ENCODE data around the gene ANXA9. TPM values are rescaled to one million over a fixed set of nuclear protein-coding genes. Genes with fewer than 3 reads are reported as not detected.
A peak's percentile ranks its signal among the peaks of the same experiment; 100 is the strongest.

The ANXA9 gene
- total and polyA plus RNA-seq, 2 experiments from 2014 or later, result 1.4 to 2.2 TPM

DNA sequence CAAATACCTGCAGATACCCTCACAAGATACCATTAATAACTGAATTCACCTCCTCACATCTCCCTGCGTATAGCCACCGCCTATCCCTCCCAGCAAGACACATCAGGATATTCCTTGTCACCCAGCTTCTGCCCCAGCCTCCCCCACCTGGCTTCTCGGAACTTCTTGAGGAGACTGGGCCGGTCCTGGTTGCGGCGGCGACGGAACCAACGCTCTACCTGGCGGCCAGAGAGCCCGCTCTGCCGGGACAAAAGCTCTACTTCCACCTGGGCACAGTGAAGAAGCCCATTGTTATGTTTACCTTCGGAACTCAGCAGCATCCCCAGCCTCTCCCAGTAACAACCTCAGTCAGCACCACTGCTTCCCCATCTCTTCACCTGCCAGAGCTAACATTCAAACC, 14.2 kb upstream of the ANXA9 start:
- H3K9me3 Mint-ChIP-seq, result no peaks in the 10 kb centered on the region; the same call in 2 of the 3 replicates
- no peak overlapping the region for H3K27ac ChIP-seq (ENCODE audit: low read depth)
- peaks cover 37% of the 10 kb centered on the region for H3K4me1 Mint-ChIP-seq
- no peak overlapping the region for H2AFZ ChIP-seq
- peaks cover 30% of the 10 kb centered on the region for H3K4me1 ChIP-seq (ENCODE audit: insufficient read depth)
- H3F3A ChIP-seq (replicated peaks; ENCODE audit: low read depth), result peaks cover 29% of the 10 kb centered on the region
- no peak for ATAC-seq
- H4K20me1 ChIP-seq (replicated peaks; ENCODE audit: insufficient read depth), result peaks cover 29% of the 10 kb centered on the region
- H3K4me3 Mint-ChIP-seq, result no peak overlapping the region
- H3K27ac Mint-ChIP-seq, result peak overlapping the region; percentile 45; the same call in 1 of the 2 replicates
- H3K79me2 ChIP-seq (replicated peaks; ENCODE audit: insufficient read depth), result peaks cover 47% of the 10 kb centered on the region
- H3K36me3 ChIP-seq (ENCODE audit: insufficient read depth), result peaks cover 46% of the 10 kb centered on the region
- TF ChIP-seq, protein P1, sequence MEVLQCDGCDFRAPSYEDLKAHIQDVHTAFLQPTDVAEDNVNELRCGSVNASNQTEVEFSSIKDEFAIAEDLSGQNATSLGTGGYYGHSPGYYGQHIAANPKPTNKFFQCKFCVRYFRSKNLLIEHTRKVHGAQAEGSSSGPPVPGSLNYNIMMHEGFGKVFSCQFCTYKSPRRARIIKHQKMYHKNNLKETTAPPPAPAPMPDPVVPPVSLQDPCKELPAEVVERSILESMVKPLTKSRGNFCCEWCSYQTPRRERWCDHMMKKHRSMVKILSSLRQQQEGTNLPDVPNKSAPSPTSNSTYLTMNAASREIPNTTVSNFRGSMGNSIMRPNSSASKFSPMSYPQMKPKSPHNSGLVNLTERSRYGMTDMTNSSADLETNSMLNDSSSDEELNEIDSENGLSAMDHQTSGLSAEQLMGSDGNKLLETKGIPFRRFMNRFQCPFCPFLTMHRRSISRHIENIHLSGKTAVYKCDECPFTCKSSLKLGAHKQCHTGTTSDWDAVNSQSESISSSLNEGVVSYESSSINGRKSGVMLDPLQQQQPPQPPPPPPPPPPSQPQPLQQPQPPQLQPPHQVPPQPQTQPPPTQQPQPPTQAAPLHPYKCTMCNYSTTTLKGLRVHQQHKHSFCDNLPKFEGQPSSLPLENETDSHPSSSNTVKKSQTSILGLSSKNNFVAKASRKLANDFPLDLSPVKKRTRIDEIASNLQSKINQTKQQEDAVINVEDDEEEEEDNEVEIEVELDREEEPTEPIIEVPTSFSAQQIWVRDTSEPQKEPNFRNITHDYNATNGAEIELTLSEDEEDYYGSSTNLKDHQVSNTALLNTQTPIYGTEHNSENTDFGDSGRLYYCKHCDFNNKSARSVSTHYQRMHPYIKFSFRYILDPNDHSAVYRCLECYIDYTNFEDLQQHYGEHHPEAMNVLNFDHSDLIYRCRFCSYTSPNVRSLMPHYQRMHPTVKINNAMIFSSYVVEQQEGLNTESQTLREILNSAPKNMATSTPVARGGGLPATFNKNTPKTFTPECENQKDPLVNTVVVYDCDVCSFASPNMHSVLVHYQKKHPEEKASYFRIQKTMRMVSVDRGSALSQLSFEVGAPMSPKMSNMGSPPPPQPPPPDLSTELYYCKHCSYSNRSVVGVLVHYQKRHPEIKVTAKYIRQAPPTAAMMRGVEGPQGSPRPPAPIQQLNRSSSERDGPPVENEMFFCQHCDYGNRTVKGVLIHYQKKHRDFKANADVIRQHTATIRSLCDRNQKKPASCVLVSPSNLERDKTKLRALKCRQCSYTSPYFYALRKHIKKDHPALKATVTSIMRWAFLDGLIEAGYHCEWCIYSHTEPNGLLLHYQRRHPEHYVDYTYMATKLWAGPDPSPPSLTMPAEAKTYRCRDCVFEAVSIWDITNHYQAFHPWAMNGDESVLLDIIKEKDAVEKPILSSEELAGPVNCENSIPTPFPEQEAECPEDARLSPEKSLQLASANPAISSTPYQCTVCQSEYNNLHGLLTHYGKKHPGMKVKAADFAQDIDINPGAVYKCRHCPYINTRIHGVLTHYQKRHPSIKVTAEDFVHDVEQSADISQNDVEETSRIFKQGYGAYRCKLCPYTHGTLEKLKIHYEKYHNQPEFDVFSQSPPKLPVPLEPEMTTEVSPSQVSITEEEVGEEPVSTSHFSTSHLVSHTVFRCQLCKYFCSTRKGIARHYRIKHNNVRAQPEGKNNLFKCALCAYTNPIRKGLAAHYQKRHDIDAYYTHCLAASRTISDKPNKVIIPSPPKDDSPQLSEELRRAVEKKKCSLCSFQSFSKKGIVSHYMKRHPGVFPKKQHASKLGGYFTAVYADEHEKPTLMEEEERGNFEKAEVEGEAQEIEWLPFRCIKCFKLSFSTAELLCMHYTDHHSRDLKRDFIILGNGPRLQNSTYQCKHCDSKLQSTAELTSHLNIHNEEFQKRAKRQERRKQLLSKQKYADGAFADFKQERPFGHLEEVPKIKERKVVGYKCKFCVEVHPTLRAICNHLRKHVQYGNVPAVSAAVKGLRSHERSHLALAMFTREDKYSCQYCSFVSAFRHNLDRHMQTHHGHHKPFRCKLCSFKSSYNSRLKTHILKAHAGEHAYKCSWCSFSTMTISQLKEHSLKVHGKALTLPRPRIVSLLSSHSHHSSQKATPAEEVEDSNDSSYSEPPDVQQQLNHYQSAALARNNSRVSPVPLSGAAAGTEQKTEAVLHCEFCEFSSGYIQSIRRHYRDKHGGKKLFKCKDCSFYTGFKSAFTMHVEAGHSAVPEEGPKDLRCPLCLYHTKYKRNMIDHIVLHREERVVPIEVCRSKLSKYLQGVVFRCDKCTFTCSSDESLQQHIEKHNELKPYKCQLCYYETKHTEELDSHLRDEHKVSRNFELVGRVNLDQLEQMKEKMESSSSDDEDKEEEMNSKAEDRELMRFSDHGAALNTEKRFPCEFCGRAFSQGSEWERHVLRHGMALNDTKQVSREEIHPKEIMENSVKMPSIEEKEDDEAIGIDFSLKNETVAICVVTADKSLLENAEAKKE (CRISPR knock-in tag; IDR thresholded peaks at IDR 0.05), result no peak
- TF ChIP-seq NANOG (IDR thresholded peaks at IDR 0.05; ENCODE audit: borderline replicate concordance) (no peak), CREB1 (CRISPR knock-in tag; IDR thresholded peaks at IDR 0.05; ENCODE audit: low read depth) (no peak), ZNF331 (CRISPR knock-in tag; IDR thresholded peaks at IDR 0.05; ENCODE audit: low read depth) (no peak), JUNB (IDR thresholded peaks at IDR 0.05; ENCODE audit: unreplicated experiment) (no peak)
- H3K36me3 Mint-ChIP-seq (ENCODE audit: low read depth), result peaks cover 70% of the 10 kb centered on the region
- peaks cover 14% of the 10 kb centered on the region for H3K27me3 Mint-ChIP-seq (ENCODE audit: insufficient read depth, low read depth, poor library complexity)
- H3K9me2 ChIP-seq (ENCODE audit: insufficient read depth), result no peaks in the 10 kb centered on the region
- DNase-seq (ENCODE audit: low spot score), result no peak
- no peak overlapping the region for H3K4me3 ChIP-seq
- no peaks in the 10 kb centered on the region for H3K27me3 ChIP-seq (ENCODE audit: insufficient read depth)
- H3K4me2 ChIP-seq, result no peak overlapping the region

DNA sequence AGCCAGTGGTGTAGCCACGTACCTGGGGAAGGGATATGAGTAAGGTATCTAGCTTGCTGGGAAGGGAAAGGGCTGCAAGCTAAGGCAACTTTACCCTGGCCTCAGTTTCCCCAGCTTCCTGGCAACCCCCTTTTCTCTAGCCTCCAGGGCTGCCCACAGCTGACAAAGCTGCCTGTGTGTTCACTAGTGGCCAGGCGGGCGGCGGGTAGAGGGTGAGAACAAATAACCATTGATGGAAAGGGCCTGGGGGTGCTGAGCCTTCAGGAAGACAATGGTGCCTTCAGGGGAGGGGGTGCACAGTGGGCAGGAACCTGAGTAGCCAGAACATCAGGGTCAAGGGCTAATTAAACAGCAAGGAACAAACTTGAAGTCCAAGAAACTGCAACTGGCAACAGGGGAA, 13.6 kb upstream of the ANXA9 start:
- Histone ChIP-seq H3K4me1 (ENCODE audit: insufficient read depth) (peaks cover 36% of the 10 kb centered on the region), H2AFZ (no peak overlapping the region), H4K20me1 (replicated peaks; ENCODE audit: insufficient read depth) (peaks cover 30% of the 10 kb centered on the region), H3K27ac (ENCODE audit: low read depth) (no peak overlapping the region), H3K27me3 (ENCODE audit: insufficient read depth) (no peaks in the 10 kb centered on the region), H3F3A (replicated peaks; ENCODE audit: low read depth) (peaks cover 26% of the 10 kb centered on the region), H3K4me2 (no peak overlapping the region), H3K9me2 (ENCODE audit: insufficient read depth) (no peaks in the 10 kb centered on the region), H3K36me3 (ENCODE audit: insufficient read depth) (peaks cover 46% of the 10 kb centered on the region), H3K79me2 (replicated peaks; ENCODE audit: insufficient read depth) (peaks cover 52% of the 10 kb centered on the region), H3K4me3 (no peak overlapping the region)
- no peak overlapping the region for H3K4me3 Mint-ChIP-seq
- no peaks in the 10 kb centered on the region; the same call in 2 of the 3 replicates for H3K9me3 Mint-ChIP-seq
- H3K36me3 Mint-ChIP-seq (ENCODE audit: low read depth), result peaks cover 69% of the 10 kb centered on the region
- peaks cover 18% of the 10 kb centered on the region for H3K27me3 Mint-ChIP-seq (ENCODE audit: insufficient read depth, low read depth, poor library complexity)
- no peak overlapping the region for H3K27ac Mint-ChIP-seq
- DNase-seq (ENCODE audit: low spot score) (no peak), ATAC-seq (no peak)
- H3K4me1 Mint-ChIP-seq, result peaks cover 42% of the 10 kb centered on the region
- no peak for TF ChIP-seq ZNF114 (CRISPR knock-in tag; IDR thresholded peaks at IDR 0.05)
- TF ChIP-seq, protein P2, sequence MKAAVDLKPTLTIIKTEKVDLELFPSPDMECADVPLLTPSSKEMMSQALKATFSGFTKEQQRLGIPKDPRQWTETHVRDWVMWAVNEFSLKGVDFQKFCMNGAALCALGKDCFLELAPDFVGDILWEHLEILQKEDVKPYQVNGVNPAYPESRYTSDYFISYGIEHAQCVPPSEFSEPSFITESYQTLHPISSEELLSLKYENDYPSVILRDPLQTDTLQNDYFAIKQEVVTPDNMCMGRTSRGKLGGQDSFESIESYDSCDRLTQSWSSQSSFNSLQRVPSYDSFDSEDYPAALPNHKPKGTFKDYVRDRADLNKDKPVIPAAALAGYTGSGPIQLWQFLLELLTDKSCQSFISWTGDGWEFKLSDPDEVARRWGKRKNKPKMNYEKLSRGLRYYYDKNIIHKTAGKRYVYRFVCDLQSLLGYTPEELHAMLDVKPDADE (IDR thresholded peaks at IDR 0.05), result no peak
- no peak for TF ChIP-seq EZH2phosphoT487 (IDR thresholded peaks at IDR 0.05; ENCODE audit: unreplicated experiment)
- TF ChIP-seq ZNF331 (CRISPR knock-in tag; IDR thresholded peaks at IDR 0.05; ENCODE audit: low read depth), result no peak
- no peak for TF ChIP-seq POLR2AphosphoS5 (IDR thresholded peaks at IDR 0.05; ENCODE audit: low read depth)
- no peak for TF ChIP-seq NANOG (IDR thresholded peaks at IDR 0.05; ENCODE audit: borderline replicate concordance)
- TF ChIP-seq, protein P3, sequence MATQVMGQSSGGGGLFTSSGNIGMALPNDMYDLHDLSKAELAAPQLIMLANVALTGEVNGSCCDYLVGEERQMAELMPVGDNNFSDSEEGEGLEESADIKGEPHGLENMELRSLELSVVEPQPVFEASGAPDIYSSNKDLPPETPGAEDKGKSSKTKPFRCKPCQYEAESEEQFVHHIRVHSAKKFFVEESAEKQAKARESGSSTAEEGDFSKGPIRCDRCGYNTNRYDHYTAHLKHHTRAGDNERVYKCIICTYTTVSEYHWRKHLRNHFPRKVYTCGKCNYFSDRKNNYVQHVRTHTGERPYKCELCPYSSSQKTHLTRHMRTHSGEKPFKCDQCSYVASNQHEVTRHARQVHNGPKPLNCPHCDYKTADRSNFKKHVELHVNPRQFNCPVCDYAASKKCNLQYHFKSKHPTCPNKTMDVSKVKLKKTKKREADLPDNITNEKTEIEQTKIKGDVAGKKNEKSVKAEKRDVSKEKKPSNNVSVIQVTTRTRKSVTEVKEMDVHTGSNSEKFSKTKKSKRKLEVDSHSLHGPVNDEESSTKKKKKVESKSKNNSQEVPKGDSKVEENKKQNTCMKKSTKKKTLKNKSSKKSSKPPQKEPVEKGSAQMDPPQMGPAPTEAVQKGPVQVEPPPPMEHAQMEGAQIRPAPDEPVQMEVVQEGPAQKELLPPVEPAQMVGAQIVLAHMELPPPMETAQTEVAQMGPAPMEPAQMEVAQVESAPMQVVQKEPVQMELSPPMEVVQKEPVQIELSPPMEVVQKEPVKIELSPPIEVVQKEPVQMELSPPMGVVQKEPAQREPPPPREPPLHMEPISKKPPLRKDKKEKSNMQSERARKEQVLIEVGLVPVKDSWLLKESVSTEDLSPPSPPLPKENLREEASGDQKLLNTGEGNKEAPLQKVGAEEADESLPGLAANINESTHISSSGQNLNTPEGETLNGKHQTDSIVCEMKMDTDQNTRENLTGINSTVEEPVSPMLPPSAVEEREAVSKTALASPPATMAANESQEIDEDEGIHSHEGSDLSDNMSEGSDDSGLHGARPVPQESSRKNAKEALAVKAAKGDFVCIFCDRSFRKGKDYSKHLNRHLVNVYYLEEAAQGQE (IDR thresholded peaks at IDR 0.05; ENCODE audit: unreplicated experiment), result no peak
- TF ChIP-seq STAT1 (IDR thresholded peaks at IDR 0.05; ENCODE audit: unreplicated experiment), result no peak
